RWPE2 (cell line): Measurements from ENCODE around the gene MOCS1.

ENCODE experiments used
- ATAC-seq: fragments of 200-7000 bp; cut with Tn5 transposase; 3 replicates; pipeline ENCODE4 v1.9.1; 2021; ENCODE audit warnings: low read depth
- DNase-seq: peaks from one replicate; pipeline ENCODE4 v3.0.0-alpha.2; 2020; ENCODE audit warnings: low spot score
- H3K27ac ChIP-seq: fragments of 450-650 bp; 2 replicates; pipeline ENCODE4 v1.5.1; 2017; ENCODE audit warnings: mild to moderate bottlenecking; ENCODE audit not compliant: poor library complexity, severe bottlenecking
- H3K27me3 ChIP-seq: fragments of 250-450 bp; sonication (Bioruptor Pico); 2 replicates; pipeline ENCODE4 v1.5.1; 2021; ENCODE audit warnings: mild to moderate bottlenecking, moderate library complexity; ENCODE audit not compliant: insufficient read depth, poor library complexity, severe bottlenecking
- H3K36me3 ChIP-seq: fragments of 250-450 bp; sonication (Bioruptor Pico); 2 replicates; pipeline ENCODE4 v1.5.1; 2020; ENCODE audit warnings: low read depth, mild to moderate bottlenecking, moderate library complexity
- H3K4me1 ChIP-seq: fragments of 250-450 bp; sonication (Bioruptor Pico); 2 replicates; pipeline ENCODE4 v1.5.1; 2021; ENCODE audit warnings: mild to moderate bottlenecking, moderate library complexity; ENCODE audit not compliant: insufficient read depth, poor library complexity, severe bottlenecking
- H3K4me3 ChIP-seq: fragments of 250-450 bp; sonication (Bioruptor Pico); 2 replicates; pipeline ENCODE4 v1.5.1; 2021; ENCODE audit warnings: mild to moderate bottlenecking, moderate library complexity; ENCODE audit not compliant: severe bottlenecking
- H3K9me3 ChIP-seq: fragments of 250-450 bp; sonication (Bioruptor Pico); 2 replicates; pipeline ENCODE4 v1.5.1; 2021; ENCODE audit warnings: mild to moderate bottlenecking, moderate library complexity; ENCODE audit not compliant: severe bottlenecking
- CTCF ChIP-seq: fragments of 450-650 bp; IDR thresholded peaks from one replicate; pipeline ENCODE4 v1.5.1; 2017; ENCODE audit warnings: mild to moderate bottlenecking, moderate library complexity; ENCODE audit not compliant: poor library complexity, severe bottlenecking

MOCS1 gene

GRCh38 chr6:39934131-39934757 is at the start of gene MOCS1:
Gene MOCS1 (minus strand): TSS chr6:39934462. CDS start chr6:39934417, 45 bp downstream.
- H3K4me1 ChIP-seq = peaks cover 11% of the 10 kb centered on the region
- no peaks in the 10 kb centered on the region for H3K36me3 ChIP-seq
- ATAC-seq (peak; percentile 95), DNase-seq (no peak)
- no peaks in the 10 kb centered on the region for H3K9me3 ChIP-seq
- no peaks in the 10 kb centered on the region for H3K27me3 ChIP-seq
- no peak for TF ChIP-seq CTCF
- peak within 1 kb of the TSS; percentile 78 for H3K4me3 ChIP-seq
- H3K27ac ChIP-seq = no peak within 1 kb of the TSS

DNA sequence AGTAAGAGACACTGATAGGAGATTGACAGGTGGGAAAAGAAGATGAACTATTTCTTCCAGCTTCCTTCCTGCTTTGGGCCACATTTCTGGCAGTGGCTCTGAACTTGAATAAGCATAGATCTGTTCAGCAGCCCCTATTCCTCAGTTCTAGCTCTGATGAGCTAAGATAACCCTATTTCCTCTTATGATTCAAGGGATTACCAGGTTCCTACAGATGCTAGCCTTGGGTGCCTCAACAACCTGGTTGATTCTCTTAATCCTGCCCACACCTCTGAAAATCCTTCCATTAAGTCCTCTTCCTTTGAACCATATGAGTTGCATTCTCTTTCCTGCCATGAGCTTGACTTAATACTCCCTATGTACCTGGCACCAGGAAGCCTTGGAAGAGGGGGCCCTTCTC is 49.8 kb upstream of the MOCS1 start:
- Histone ChIP-seq H3K4me3 (no peak overlapping the region), H3K36me3 (no peaks in the 10 kb centered on the region), H3K27me3 (no peaks in the 10 kb centered on the region), H3K9me3 (no peaks in the 10 kb centered on the region), H3K27ac (no peak overlapping the region), H3K4me1 (no peaks in the 10 kb centered on the region)
- TF ChIP-seq CTCF = no peak
- DNase-seq (no peak), ATAC-seq (no peak)

- no peak overlapping the region for H3K4me3 ChIP-seq
- no peaks in the 10 kb centered on the region for H3K27me3 ChIP-seq
- no peaks in the 10 kb centered on the region for H3K9me3 ChIP-seq
- H3K4me1 ChIP-seq = no peaks in the 10 kb centered on the region
- DNase-seq (no peak), ATAC-seq (no peak)
- TF ChIP-seq CTCF = no peak
- H3K27ac ChIP-seq = no peak overlapping the region
- no peaks in the 10 kb centered on the region for H3K36me3 ChIP-seq
These were observed 48.9 kb upstream of the MOCS1 start for GRCh38 chr6:39983193-39983592.

DNA sequence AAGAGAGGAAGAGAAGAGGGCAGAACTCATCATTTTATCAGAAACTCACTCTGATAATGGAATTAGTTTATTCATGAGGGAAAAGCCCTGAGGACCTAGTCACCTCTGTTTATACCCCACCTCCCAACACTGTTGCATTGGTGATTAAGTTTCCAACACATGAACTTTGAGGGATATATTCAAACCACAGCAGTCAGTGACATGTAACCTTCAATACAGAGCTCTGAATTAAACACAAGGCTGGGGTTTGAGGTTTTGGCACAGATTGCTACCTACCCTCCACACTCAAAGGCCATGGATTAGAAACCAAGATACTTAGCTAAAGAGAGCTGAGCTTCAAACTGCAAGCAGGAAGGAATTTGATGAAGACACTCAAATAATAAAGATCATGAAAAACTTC is 48.5 kb upstream of the MOCS1 start:
- H3K27me3 ChIP-seq = no peaks in the 10 kb centered on the region
- DNase-seq (no peak), ATAC-seq (no peak)
- H3K4me3 ChIP-seq = no peak overlapping the region
- no peaks in the 10 kb centered on the region for H3K9me3 ChIP-seq
- H3K4me1 ChIP-seq = no peaks in the 10 kb centered on the region
- TF ChIP-seq CTCF = no peak
- no peaks in the 10 kb centered on the region for H3K36me3 ChIP-seq
- no peak overlapping the region for H3K27ac ChIP-seq

GRCh38 chr6:39980839-39981580 is 46.7 kb upstream of the MOCS1 start:
- no peaks in the 10 kb centered on the region for H3K4me1 ChIP-seq
- no peak for DNase-seq
- TF ChIP-seq CTCF = peak; percentile 71
- no peaks in the 10 kb centered on the region for H3K36me3 ChIP-seq
- H3K27ac ChIP-seq = no peak overlapping the region
- peak; percentile 71 for ATAC-seq
- H3K9me3 ChIP-seq = no peaks in the 10 kb centered on the region
- no peaks in the 10 kb centered on the region for H3K27me3 ChIP-seq
- H3K4me3 ChIP-seq = no peak overlapping the region
